Keratinocyte (primary cell): Measurements from ENCODE around the gene EHMT1. TPM values are rescaled to one million over a fixed set of nuclear protein-coding genes. Genes with fewer than 3 reads are reported as not detected.

Experiments
- DNase-seq: peaks from one replicate; pipeline ENCODE4 v3.0.0-alpha.2; 2011; ENCODE audit warnings: low read depth, missing footprints, low spot score
- FAIRE-seq: peaks from 2 replicates; lab custom pipeline; 2011; peaks lifted over from hg19 to GRCh38; lab: Jason Lieb, UNC
- H2AFZ ChIP-seq: 2 replicates; pipeline ENCODE4 v1.6.0; 2012; ENCODE audit warnings: low read length, control low read depth, inconsistent platforms; ENCODE audit not compliant: control insufficient read depth
- H3K27ac ChIP-seq: 2 replicates; pipeline ENCODE4 v1.5.1; 2011; ENCODE audit warnings: low read length; ENCODE audit not compliant: control insufficient read depth, insufficient read depth
- H3K27me3 ChIP-seq: 3 replicates; pipeline ENCODE4 v1.6.0; 2011; ENCODE audit warnings: low read length; ENCODE audit not compliant: control insufficient read depth, insufficient read depth; ENCODE audit errors: extremely low read depth
- H3K36me3 ChIP-seq, 2 experiments: 2 replicates in 1 of 2; 3 replicates in 1 of 2; pipeline ENCODE4 v1.5.1; 2011; ENCODE audit warnings: low read length in 2 of 2, mild to moderate bottlenecking in 1 of 2; ENCODE audit not compliant: control insufficient read depth in 2 of 2, insufficient read depth in 2 of 2; ENCODE audit errors: extremely low read depth in 1 of 2
- H3K4me1 ChIP-seq: 3 replicates; pipeline ENCODE4 v1.5.1; 2011; ENCODE audit warnings: low read length; ENCODE audit not compliant: control insufficient read depth, insufficient read depth; ENCODE audit errors: extremely low read depth
- H3K4me2 ChIP-seq: 3 replicates; pipeline ENCODE4 v1.6.0; 2011; ENCODE audit warnings: low read depth, low read length; ENCODE audit not compliant: control insufficient read depth, insufficient read depth; ENCODE audit errors: extremely low read depth
- H3K4me3 ChIP-seq, 3 experiments: fragments of 200-600 bp in 1 of 3; sonication (generic) in 1 of 3; 2 replicates in 2 of 3; 3 replicates in 1 of 3; pipeline ENCODE4 v1.5.1; 2011 to 2016; ENCODE audit warnings: low read length in 3 of 3, mild to moderate bottlenecking in 3 of 3, control low read depth in 2 of 3, inconsistent platforms in 1 of 3, low read depth in 1 of 3, mixed read lengths in 1 of 3, mixed run types in 1 of 3, moderate library complexity in 1 of 3; ENCODE audit not compliant: control insufficient read depth in 2 of 3, insufficient read depth in 2 of 3; ENCODE audit errors: extremely low read depth in 1 of 3
- H3K79me2 ChIP-seq: 2 replicates; pipeline ENCODE4 v1.6.0; 2012; ENCODE audit warnings: low read length; ENCODE audit not compliant: control insufficient read depth, insufficient read depth
- H3K9ac ChIP-seq: 3 replicates; pipeline ENCODE4 v1.6.0; 2011; ENCODE audit warnings: low read length; ENCODE audit not compliant: control insufficient read depth, insufficient read depth; ENCODE audit errors: extremely low read depth
- H3K9me1 ChIP-seq: 3 replicates; pipeline ENCODE4 v1.6.0; 2011; ENCODE audit warnings: low read length; ENCODE audit not compliant: control insufficient read depth, insufficient read depth; ENCODE audit errors: extremely low read depth
- H3K9me3 ChIP-seq: 2 replicates; pipeline ENCODE4 v1.5.1; 2012; ENCODE audit warnings: low read depth, low read length; ENCODE audit not compliant: control insufficient read depth
- H4K20me1 ChIP-seq: 3 replicates; pipeline ENCODE4 v1.6.0; 2011; ENCODE audit warnings: low read length; ENCODE audit not compliant: control insufficient read depth, insufficient read depth; ENCODE audit errors: extremely low read depth
- CTCF ChIP-seq, 3 experiments: IDR thresholded peaks in 1 of 3; conservative IDR thresholded peaks in 1 of 3; optimal IDR thresholded peaks in 1 of 3; 2 replicates in 2 of 3; 3 replicates in 1 of 3; pipeline versions ENCODE3 to v1.5.1; 2011; ENCODE audit warnings: low read length in 3 of 3, mild to moderate bottlenecking in 3 of 3, moderate library complexity in 2 of 3, control low read depth in 1 of 3, inconsistent platforms in 1 of 3; ENCODE audit not compliant: insufficient read depth in 2 of 3; ENCODE audit errors: extremely low read depth in 1 of 3
- EZH2 ChIP-seq: IDR thresholded peaks from one replicate; pipeline ENCODE4 v1.6.1; 2012; ENCODE audit warnings: inconsistent platforms, mild to moderate bottlenecking, low read length, moderate library complexity
- dilution Hi-C: fragments of 300-500 bp; cut with MboI; formaldehyde crosslinking; loops from one replicate; pipeline ENCODE4 v1.7.0; 2020; ENCODE audit warnings: low sequenced_read_pairs; ENCODE audit not compliant: extremely low pct_ligation_motif_present
- polyA plus RNA-seq, 5 experiments: library from polyadenylated mRNA; depleted of rRNA in 3 of 5; stranded (reverse) in 3 of 5; stranded (forward) in 1 of 5; unstranded in 1 of 5; fragments of >200 nt; gene quantifications; 1 replicate in 1 of 5; 2 replicates in 3 of 5; 3 replicates in 1 of 5; pipeline versions ENCODE4 v1.2.1 to v1.2.3, GENCODE V29; 2011 to 2012; ENCODE audit warnings: missing spikeins in 2 of 5, low read depth in 1 of 5, low replicate concordance in 1 of 5

The EHMT1 gene
- polyA plus RNA-seq, 1 donor (not counting 4 experiments of a cell fraction or from before 2014, with no cell fraction given): 25.9 TPM

- no peaks in the 10 kb centered on the region for H3K9me1 ChIP-seq
Observed at GRCh38 chr9:137765536-137765935, 146.7 kb downstream of the EHMT1 start.

GRCh38 chr9:137771580-137771979, 152.8 kb downstream of the EHMT1 start:
- dilution Hi-C loops: no loop called here
- Histone ChIP-seq H4K20me1 (no peaks in the 10 kb centered on the region), H3K27me3 (no peaks in the 10 kb centered on the region), H3K9ac (no peak overlapping the region), H3K4me1 (no peaks in the 10 kb centered on the region), H2AFZ (no peak overlapping the region), H3K79me2 (no peaks in the 10 kb centered on the region), H3K4me3 (no peak overlapping the region), H3K9me1 (no peaks in the 10 kb centered on the region), H3K4me2 (no peak overlapping the region), H3K9me3 (no peaks in the 10 kb centered on the region), H3K36me3 (peaks cover 17 to 28% of the 10 kb centered on the region in 2 experiments), H3K27ac (no peak overlapping the region)
- FAIRE-seq: no peak
- DNase-seq: no peak
- TF ChIP-seq EZH2 (no peak), CTCF (optimal IDR thresholded peaks at IDR 0.05 in 1 of 3, IDR thresholded peaks at IDR 0.05 in 1 of 3, conservative IDR thresholded peaks at IDR 0.05 in 1 of 3; ENCODE audit: extremely low read depth in 1 of 3, insufficient read depth in 2 of 3, low read length in 3 of 3) (no peak)

More at GRCh38 chr9:137765536-137765935, 146.7 kb downstream of the EHMT1 start:
- dilution Hi-C loops: no loop called here
- Histone ChIP-seq H3K4me2 (no peak overlapping the region), H3K4me1 (no peaks in the 10 kb centered on the region), H3K9me3 (no peaks in the 10 kb centered on the region), H3K4me3 (no peak overlapping the region), H3K36me3 (peaks cover 21 to 31% of the 10 kb centered on the region in 2 experiments), H3K79me2 (no peaks in the 10 kb centered on the region), H3K27me3 (no peaks in the 10 kb centered on the region), H3K27ac (no peak overlapping the region), H3K9ac (no peak overlapping the region), H2AFZ (no peak overlapping the region), H4K20me1 (no peaks in the 10 kb centered on the region)
- no peak for FAIRE-seq
- no peak for TF ChIP-seq CTCF (optimal IDR thresholded peaks at IDR 0.05 in 1 of 3, IDR thresholded peaks at IDR 0.05 in 1 of 3, conservative IDR thresholded peaks at IDR 0.05 in 1 of 3; ENCODE audit: extremely low read depth in 1 of 3, insufficient read depth in 2 of 3, low read length in 3 of 3)
- no peak for TF ChIP-seq EZH2
- DNase-seq: no peak
